IPS-NIHi7 (cell line): Measurements from ENCODE around the gene NOS1.
A peak's percentile ranks its signal among the peaks of the same experiment; 100 is the strongest.
"Not testable (repeated sequence)": the region's sequence is repeated elsewhere in the genome, so short reads cannot be mapped to it uniquely, and the experiment has no call there.

Experiments used
- DNase-seq: peaks from one replicate; pipeline ENCODE4 v3.0.0; 2012; ENCODE audit warnings: mixed read lengths; ENCODE audit errors: extremely low spot score

NOS1 gene

DNA sequence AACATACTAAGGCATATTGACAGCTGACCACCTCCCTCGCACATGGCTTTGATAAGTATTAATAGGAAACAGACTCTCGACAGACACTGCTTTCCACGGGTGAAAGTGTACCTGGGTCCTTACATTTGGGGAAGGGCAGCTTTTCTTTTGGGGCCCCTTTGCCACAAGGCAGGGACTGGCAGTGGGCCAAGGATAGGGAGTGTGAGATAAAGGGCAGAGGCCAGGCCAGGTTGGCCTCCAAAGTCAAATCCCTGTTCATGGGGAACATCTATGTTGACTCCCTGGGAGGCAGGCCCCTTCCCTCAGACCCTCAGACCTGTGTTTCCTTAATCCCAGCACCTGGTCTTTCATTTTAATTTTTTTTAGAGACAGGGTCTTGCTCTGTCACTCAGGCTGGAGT, 151.8 kb downstream of the NOS1 start:
- DNase-seq: no peak

DNA sequence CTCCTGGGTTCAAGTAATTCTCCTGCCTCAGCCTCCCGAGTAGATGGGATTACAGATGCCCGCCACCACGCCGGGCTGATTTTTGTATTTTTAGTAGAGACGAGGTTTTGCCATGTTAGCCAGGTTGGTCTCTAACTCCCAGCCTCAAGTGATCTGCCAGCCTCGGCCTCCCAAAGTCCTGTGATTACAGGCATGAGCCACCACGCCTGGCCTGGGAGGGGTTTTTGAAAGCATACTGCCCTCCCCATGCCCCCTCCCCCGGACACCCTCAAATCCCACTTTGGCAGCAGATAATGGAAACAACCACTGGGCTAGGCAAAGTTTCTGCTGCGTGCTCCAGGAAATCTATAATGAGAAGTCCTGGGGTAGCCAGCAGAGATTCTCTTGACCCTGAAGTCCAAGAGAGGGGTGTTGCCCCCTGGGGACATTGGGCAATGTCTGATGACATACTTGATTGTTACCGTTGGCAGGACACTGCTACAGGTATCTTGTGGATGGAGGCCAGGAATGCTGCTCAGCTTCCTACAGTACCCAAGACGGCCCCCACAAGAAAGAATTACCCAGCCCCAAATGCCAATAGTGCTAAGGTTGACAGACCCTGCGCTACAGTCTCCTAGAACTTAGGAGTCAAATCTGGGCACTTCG, 152.5 kb downstream of the NOS1 start:
- no peak for DNase-seq

DNA sequence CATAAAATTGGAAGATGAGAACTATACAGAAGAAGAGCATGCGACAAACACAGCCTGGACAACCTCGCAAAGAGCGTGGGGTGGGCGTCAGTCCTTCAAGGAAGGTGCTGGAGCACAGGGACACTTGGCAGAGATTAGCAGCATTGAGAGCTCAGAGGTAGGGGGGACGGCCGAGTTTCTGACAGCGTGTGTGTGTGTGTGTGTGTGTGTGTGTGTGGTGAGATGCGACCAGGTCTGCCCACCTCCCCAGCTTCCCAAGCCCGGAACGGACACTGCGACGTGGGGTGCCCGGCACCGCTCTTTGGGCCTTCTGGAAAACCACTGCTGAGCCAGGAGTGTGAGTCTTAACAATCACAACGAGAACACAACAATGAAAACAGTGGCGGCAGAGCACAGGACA, 153.2 kb downstream of the NOS1 start:
- DNase-seq: no peak

DNA sequence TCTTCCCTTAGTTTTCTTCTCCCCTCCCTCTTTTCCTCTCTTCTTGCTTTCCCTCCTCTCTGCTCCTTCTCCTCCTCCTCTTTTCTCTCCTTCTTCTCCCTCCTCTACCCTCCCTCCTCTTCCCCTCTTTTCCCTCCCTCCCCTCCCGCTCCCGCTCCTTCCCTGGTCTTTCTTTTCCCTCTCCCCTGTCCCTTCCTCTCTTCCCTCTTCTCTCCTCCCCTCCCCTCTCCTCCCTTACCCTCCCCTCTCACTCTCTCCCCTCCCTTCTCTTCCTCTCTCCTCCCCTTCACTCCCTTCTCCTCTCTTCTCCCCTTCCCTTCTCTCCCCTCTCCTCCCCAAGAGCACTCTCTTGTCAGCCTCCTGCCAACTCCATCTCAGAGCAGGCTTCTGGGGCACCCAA, 153.8 kb downstream of the NOS1 start:
- DNase-seq: no peak

DNA sequence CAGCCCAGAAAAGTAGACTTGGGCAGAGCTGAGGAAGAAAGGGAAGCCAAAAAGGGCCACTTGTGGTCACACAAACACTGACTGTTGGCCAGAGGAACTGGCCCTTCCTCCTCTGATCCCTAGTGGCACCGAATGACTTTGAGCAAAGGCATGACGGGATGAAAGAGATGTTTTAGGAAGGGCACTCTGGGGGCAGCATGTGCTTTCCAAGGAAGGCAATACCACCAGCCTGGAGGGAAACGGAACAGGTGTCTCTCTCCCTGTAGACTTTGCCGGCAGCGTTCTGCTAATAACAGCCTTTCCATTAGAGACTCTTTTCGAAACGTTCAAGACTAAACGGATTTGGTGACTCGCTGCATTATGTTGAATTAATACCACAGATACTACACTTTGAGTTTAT, 158.9 kb downstream of the NOS1 start:
- DNase-seq: no peak

DNA sequence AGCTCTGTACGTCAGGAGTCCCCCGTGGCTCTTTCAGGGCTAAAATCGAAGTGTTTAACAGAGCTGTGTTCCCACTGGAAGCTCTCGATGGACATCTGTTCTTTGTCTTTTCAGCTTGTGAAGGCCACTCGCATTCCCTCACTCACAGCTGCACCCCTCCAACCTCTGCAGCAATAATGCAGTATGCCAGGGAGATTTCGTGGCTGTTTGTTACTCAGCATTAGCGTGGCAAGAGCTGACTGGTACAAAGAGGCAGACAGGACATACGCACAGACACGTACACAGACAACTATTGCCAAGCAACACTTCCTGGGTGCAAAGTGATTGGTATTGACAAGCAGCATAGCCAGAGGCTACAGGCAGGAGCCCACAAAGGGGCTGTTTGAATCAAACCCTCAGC, 159.4 kb downstream of the NOS1 start:
- no peak for DNase-seq

DNA sequence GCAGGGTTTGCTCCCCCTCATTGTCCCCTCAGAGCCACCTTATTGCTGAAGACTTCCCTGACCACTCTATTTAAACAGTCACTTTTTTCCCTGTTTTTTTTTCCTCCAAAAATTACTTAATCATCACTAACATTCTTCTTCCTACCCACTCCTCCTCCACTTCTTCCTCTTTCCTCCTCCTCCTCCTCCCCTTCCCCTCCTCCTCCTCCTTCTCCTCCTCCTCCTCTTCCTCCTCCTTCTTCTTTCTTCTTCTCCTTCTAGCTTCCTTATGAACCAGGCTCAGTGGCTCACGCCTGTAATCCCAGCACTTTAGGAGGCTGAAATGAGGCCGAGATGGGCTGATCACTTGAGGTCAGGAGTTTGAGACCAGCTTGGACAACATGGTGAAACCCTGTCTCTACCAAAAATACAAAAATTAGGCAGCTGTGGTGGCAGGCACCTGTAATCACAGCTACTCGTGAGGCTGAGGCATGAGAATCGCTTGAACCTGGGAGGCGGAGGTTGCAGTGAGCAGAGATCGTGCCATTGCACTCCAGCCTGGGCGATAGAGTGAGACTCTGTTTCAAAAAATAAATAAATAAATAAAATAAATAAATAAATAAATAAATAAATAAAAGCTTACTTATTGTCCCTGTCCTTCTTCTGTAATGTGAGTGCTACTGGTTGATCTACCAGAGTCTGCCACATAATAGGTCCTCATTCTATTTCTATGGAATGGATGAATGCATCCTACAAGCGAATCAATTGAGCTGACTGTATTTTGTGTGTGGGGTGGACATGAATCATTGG, 161.3 kb downstream of the NOS1 start:
- DNase-seq: not testable (repeated sequence)

DNA sequence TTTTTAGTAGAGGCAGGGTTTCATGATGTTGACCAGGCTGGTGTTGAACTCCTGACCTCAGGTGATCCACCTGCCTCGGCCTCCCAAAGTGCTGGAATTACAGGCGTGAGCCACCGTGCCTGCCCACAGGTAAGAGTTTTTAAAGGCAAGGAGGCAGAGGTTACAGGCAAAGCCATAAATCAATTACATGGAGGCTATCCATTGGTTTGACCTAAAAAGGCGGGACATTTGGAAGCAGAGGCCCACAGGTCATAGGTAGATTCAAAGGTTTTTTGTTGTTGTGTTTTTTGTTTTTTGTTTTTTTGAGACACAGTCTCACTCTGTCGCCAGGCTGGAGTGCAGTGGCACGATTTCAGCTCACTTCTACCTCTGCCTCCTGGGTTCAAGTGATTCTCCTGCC, 165.1 kb downstream of the NOS1 start:
- not testable (repeated sequence) for DNase-seq

DNA sequence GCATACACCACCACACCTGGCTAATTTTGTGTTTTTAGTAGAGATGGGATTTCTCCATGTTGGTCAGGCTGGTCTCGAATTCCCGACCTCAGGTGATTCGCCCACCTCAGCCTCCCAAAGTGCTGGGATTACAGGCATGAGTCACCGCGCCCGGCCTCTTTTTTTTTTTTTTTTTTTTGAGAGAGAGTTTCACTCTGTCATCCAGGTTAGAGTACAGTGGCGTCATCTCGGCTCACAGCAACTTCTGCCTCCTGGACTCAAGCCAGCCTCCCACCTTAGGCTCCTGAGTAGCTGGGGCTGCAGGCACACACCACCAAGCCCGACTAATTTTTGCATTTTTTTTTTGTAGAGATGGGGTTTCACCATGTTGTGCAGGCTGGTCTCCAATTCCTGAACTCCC, 166.4 kb downstream of the NOS1 start:
- not testable (repeated sequence) for DNase-seq

DNA sequence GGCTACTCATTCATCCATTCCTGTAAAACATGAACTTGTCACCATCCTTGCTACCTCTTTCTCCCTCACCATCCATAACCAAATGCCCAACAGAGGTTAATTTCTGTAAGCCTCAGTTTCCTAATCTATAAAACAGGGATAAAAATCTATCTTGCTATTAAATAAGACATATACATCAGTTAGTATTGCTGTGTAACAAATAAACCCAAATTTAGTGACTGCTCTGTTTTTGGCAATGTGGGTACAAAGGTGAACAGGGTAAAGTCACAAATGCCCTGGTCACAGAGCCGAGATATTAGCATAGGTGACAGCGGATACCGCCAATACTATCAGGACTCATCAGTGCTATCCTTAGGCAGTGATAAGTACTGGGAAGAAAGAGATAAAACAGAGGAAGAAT, 167.5 kb downstream of the NOS1 start:
- DNase-seq: no peak

DNA sequence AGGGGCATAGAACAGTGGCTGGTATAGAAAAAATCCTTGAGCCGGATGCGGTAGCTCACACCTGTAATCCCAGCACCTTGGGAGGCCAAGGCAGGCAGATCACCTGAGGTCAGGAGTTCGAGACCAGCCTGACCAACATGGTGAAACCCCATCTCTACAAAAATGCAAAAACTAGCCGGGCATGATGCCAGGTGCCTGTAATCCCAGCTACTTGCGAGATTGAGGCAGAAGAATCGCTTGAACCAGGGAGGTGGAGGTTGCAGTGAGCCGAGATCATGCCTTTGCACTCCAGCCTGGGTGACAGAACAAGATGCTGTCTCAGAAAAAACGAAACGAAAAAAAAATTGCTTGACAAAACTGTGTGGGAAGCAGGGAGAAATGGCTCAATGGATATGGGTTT, 168.8 kb downstream of the NOS1 start:
- DNase-seq: not testable (repeated sequence)

DNA sequence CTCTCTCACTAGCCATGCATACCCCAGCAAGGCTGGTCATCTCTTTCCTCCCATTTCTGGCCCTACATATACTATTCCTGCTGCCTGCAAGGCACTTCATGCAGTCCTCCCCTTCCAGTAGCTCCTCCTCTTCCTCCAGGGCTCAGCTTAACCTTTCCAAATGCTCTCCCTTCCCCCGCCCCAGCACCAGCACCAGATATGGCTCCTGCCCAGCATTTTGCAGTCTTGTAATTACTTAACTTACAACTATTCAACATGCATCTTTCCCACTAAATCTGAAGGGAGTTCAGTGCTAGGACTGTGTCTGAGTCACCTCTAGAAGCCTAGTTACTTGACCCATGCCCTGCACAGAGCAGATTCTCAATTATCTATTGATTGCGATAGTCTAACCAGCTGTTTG, 169.4 kb downstream of the NOS1 start:
- DNase-seq: peak; percentile 24

DNA sequence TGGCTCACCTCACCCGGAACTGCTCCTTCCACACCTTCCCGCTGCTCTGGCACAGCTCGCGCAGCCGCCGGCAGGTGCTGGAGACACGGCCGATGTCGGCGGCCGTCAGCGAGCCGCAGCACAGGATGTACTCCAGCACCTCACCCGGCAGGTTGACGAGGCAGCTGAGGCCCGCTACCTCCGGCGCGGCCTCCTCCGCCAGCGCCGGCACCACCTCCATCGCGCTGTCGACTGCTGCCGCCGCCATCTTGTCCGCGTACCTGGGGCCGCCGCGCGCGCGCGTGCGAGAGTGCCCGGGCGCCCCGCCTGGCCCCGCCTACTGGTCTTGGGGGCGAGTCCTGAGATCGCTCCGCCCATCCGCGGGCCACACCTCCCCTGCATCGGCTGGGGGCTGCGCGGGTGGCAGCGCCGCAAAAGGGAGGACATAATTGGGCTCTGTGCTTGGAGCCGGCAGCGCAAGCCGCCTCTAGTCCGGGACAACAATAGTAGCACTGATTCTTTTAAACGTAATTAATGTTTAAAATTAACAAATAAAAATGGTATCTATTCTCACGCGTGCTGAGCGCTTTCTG, 171.1 kb downstream of the NOS1 start, which contains the start of gene FBXO21:
TSS of gene FBXO21 (minus strand) at position 261 of the 572 bp plus-strand sequence. CDS start at position 247, 14 bp downstream.
- DNase-seq: peak; percentile 99

DNA sequence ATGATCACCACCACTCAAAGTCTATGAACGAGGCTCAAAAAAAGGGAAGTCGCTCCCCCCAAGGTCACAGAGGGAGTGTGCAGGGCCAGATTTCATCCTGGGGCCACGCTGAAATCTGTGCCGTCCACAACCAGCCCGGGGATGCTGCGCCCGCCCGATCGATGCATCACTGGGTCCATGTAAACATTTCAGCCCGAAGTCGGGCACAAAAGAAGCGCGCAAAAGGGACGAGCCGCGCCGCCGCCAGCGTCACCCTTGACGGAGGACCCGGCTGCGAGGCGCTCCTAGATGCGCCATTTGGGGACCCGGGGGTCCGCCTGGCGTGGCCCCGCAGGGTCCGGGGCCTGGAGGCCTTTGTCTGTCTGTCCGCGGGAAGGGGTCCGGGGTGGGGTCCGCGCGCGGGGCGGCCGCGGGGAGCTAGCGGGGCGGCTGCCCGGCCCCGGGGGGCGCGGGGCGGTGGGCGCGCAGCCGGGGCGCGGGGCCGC, 171.7 kb downstream of the NOS1 start:
- DNase-seq: peak; percentile 44

DNA sequence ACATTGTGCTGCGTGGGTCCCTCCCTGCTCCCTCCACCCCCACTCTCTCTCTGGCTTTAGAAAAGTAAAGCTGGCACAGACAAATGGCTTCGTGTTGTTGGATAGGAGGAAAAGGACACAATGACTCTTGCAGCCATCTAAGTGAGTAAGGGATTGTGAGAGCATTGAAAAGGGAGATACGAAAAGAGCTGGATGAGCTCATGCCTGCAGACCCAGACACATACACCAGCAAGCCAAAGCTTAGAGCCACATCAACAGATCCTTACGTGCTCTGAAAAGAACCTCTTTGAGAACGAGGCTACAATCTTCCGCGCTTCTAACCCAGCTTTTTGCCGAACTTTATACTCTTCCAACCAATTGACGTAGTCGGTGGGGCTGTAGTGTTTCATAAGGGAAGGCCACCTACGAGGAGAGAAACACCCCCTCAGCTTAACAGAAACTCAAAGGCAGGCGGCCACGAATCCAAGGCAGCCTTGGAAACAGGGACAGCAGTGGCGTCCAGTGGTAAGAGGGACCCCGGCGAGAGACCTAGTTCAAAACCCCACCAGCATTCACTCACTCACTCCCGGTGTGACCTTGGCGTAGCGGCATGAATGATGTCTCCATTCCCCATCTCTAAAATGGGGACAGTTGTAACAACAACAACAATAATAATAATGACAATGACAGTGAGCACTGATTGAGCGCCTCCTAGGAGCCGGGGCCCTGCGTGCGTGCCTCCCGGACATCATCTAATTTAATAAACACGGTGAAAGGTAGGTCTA, 172.3 kb downstream of the NOS1 start:
- DNase-seq: no peak

DNA sequence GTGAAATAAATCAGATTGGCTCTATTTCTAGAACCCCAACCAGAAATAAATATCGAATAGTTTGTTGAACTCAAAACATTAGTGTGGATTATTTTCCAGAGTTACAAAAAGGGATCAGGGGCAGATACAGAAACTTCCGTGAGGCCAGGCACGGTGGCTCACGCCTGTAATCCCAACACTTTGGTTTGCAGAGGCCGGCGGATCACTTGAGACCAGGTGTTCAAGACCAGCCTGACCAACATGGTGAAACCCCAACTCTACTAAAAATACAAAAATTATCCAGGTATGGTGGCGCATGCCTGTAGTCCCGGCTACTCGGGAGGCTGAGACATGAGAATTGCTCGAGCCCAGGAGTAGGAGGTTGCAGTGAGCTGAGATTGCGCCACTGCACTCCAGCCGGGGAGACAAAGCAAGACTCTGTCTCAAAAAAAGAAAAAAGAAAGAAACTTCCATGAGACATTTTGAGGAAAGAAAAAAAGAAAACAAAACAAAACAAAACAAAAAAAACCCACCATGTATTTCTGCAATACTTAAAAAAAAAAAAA, 173.2 kb downstream of the NOS1 start:
- DNase-seq: no peak

DNA sequence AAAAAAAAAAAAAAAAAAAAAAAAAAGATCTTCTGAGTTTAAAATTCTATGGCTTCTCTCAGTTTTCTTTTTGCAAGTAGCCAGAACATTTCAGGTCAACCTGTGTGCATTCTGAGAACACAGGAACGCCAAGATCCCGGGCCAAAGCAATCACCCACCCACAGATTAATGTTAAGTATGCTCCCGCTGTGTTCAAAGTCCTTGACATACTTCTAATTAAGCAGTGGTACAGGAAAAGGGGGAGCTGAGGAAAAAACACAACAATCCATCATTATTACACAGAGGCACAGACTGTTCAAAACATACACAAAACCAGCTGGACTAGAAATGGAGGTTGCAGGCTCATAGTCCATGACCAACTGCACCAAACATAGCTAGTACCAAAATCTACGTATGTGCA, 174.0 kb downstream of the NOS1 start:
- DNase-seq: no peak

DNA sequence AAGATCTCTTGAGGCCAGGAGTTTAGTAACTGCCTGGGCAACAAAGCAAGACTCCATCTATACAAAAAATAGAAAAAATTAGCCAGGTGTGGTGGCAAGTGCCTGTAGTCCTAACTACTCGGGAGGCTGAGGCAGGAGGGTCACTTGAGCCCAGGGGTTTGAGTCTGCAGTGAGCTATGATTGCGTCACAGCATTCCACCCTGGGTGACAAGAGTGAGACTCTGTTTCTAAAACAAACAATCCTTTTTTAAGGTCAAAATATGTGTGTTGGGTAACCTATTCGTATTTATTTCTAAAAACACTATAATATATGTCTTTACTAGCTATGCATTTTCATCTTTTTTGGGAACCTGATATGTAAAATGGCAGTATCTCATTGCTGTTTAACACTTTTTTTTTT, 178.6 kb downstream of the NOS1 start:
- no peak for DNase-seq

DNA sequence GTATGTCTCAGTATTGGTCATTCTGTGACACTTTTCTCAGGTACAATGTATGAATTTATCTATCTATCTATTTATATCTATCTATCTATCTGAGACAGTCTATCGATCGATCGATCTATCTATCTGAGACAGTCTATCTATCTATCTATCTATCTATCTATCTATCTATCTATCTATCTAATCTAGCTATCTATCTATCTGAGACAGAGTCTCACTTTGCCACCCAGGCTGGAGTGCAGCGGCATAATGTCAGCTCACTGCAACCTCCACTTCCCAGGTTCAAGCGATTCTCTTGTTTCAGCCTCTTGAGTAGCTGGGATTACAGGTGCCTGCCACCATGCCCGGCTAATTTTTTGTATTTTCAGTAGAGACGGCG, 180.0 kb downstream of the NOS1 start:
- not testable (repeated sequence) for DNase-seq

DNA sequence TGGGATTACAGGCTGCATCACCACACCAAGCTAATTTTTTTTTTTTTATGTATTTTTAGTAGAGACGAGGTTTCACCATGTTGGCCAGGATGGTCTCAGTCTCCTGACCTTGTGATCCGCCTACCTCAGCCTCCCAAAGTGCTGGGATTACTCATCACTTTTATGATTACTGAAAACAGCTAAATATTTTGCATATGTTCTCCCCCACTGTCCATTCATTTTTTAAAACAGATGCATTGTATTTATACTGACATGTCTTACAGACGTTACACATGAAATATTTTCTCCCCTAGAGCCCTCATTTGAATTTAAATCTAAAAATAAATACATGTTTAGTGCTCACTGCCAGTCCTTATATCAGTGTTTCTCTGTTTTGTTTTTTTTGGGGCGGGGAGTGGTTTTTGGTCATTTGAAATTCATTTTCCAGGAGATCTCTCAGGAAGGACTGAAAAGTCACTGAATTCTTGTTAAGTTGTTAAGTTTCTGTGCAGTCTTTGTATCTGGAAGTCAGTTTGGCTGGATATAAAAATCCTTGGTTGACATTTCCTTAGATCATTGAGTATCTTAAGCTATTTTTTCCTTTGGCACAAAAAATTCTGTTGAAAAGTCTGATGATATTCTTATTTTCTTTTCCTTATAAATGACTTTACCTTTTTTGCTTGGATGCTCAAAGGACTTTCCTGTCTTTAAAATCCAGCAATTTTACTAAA, 180.5 kb downstream of the NOS1 start:
- DNase-seq: no peak

DNA sequence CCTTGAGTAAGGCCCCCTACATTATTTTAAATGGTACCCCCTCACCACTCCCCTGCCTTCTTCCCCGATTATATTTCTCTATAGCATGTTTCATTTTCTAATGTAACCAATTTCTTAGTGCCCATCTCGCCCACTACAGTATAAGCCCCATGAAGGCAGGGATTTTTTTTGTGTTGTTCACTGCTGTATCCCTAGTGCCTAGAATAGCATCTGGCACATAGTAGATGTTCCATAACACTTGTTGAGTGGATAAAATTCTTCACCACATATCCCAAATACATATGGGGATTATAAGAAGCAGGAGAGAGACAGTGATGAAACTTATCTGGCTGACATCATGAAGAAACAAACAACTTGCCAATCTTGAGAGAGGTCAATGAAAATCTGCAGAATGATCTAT, 182.7 kb downstream of the NOS1 start:
- DNase-seq: no peak
